GM23248 (cell line): ENCODE results near the gene ZNF837. TPM values are rescaled to one million over a fixed set of nuclear protein-coding genes. Genes with fewer than 3 reads are reported as not detected.
A peak's percentile ranks its signal among the peaks of the same experiment; 100 is the strongest.

ENCODE experiments used
- DNase-seq: peaks from one replicate; pipeline ENCODE4 v3.0.0-alpha.2; 2015
- H2AFZ ChIP-seq: fragments of 200-600 bp; sonication (generic); 2 replicates; pipeline ENCODE4 v1.6.1; 2016; ENCODE audit warnings: antibody characterized with exemption
- H3F3A ChIP-seq: fragments of 200-600 bp; sonication (generic); 2 replicates; pipeline ENCODE4 v1.6.1; 2016; ENCODE audit warnings: mild to moderate bottlenecking, antibody characterized with exemption, mixed run types; ENCODE audit not compliant: insufficient read depth
- H3K27ac ChIP-seq: fragments of 200-600 bp; sonication (generic); 2 replicates; pipeline ENCODE4 v1.5.1; 2016; ENCODE audit warnings: mild to moderate bottlenecking
- H3K27me3 ChIP-seq: fragments of 200-600 bp; sonication (generic); replicated peaks from 2 replicates; pipeline ENCODE4 v1.6.1; 2016; ENCODE audit warnings: mild to moderate bottlenecking; ENCODE audit not compliant: insufficient read depth
- H3K36me3 ChIP-seq: fragments of 200-600 bp; sonication (generic); 2 replicates; pipeline ENCODE4 v1.6.1; 2016; ENCODE audit warnings: low read depth, mild to moderate bottlenecking
- H3K4me1 ChIP-seq: fragments of 200-600 bp; sonication (generic); 2 replicates; pipeline ENCODE4 v1.6.1; 2016; ENCODE audit warnings: mild to moderate bottlenecking; ENCODE audit not compliant: insufficient read depth
- H3K4me2 ChIP-seq: fragments of 200-600 bp; sonication (generic); one replicate; pipeline ENCODE4 v1.6.1; 2016; ENCODE audit warnings: mild to moderate bottlenecking; ENCODE audit not compliant: unreplicated experiment
- H3K4me3 ChIP-seq: fragments of 200-600 bp; sonication (generic); 2 replicates; pipeline ENCODE4 v1.5.1; 2016; ENCODE audit warnings: mild to moderate bottlenecking
- H3K79me2 ChIP-seq: fragments of 200-600 bp; sonication (generic); 2 replicates; pipeline ENCODE4 v1.6.1; 2016; ENCODE audit warnings: mild to moderate bottlenecking; ENCODE audit not compliant: insufficient read depth
- H3K9ac ChIP-seq: fragments of 200-600 bp; sonication (generic); 2 replicates; pipeline ENCODE4 v1.6.1; 2016; ENCODE audit warnings: mild to moderate bottlenecking
- H3K9me2 ChIP-seq: fragments of 200-600 bp; sonication (generic); 2 replicates; pipeline ENCODE4 v1.6.1; 2016; ENCODE audit warnings: mixed run types, mild to moderate bottlenecking, moderate library complexity; ENCODE audit not compliant: insufficient read depth
- H3K9me3 ChIP-seq: fragments of 200-600 bp; sonication (generic); one replicate; pipeline ENCODE4 v1.6.1; 2017; ENCODE audit warnings: low read depth
- H4K20me1 ChIP-seq: fragments of 200-600 bp; sonication (generic); 2 replicates; pipeline ENCODE4 v1.6.0; 2016; ENCODE audit not compliant: insufficient read depth
- EZH2 ChIP-seq: fragments of 200-600 bp; sonication (generic); IDR thresholded peaks from 2 replicates; pipeline ENCODE4 v1.6.1; 2018; ENCODE audit warnings: antibody characterized with exemption, mild to moderate bottlenecking; ENCODE audit not compliant: insufficient read depth, poor library complexity, severe bottlenecking
- EZH2phosphoT487 ChIP-seq: fragments of 200-600 bp; sonication (generic); IDR thresholded peaks from 2 replicates; pipeline ENCODE4 v1.6.1; 2018; ENCODE audit warnings: antibody characterized with exemption, moderate library complexity, mild to moderate bottlenecking, low read depth; ENCODE audit not compliant: insufficient read depth
- WGBS, 2 experiments: methylation state at CpG; one replicate each; pipeline ENCODE4 v1.1.6; 2015 to 2017; ENCODE audit warnings: low lambda C conversion rate in 2 of 2, low coverage in 1 of 2; ENCODE audit errors: missing lambda C conversion rate in 2 of 2; 5-methylcytosine and 5-hydroxymethylcytosine counted together
- in situ Hi-C: fragments of 300-500 bp; cut with MboI; formaldehyde crosslinking; loops from 2 replicates; pipeline ENCODE4 v1.15.0; 2020
- polyA plus RNA-seq: library from polyadenylated mRNA; unstranded; fragments of >200 nt; fragmentation: Nextera tagmentation; extraction: Ambion mirVana; gene quantifications from 2 replicates; pipeline ENCODE4 v1.2.1, GENCODE V29; 2016
- total RNA-seq: library from RNA; depleted of rRNA; stranded (reverse); fragments of >200 nt; shearing (Covaris generic); gene quantifications from 2 replicates; pipeline ENCODE4 v1.2.3, GENCODE V29; 2014

Gene ZNF837
- total and polyA plus RNA-seq, 2 experiments from 2014 or later, result 1.4 to 5.3 TPM

DNA sequence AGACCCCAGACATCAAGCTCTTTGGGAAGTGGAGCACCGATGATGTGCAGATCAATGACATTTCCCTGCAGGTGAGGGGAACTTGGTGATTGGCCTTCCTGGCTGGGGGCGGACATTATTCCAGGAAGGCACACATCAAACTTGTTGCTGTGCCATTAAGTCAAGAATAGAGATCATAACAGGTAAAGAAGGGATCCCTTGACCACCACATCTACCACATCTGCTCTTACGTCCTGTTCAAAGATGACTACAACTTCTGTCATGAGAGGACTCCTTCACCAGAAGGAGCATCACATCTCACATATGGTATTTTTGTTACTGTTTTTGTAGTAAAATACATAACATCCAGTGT, 7.3 kb upstream of the ZNF837 start:
- Histone ChIP-seq H3K4me2 (peak overlapping the region; percentile 92), H3K36me3 (peaks cover 26% of the 10 kb centered on the region), H3K27ac (peak overlapping the region; percentile 98; the same call in 1 of the 2 replicates), H2AFZ (no peak overlapping the region), H3K79me2 (peaks cover 74% of the 10 kb centered on the region), H3K9me2 (no peaks in the 10 kb centered on the region), H3K9ac (peak overlapping the region; percentile 98), H4K20me1 (peaks cover 6% of the 10 kb centered on the region; the same call in 1 of the 2 replicates), H3K9me3 (no peaks in the 10 kb centered on the region), H3K4me1 (peaks cover 21% of the 10 kb centered on the region), H3F3A (peaks cover 21% of the 10 kb centered on the region), H3K27me3 (no peaks in the 10 kb centered on the region), H3K4me3 (peak overlapping the region; percentile 92)
- DNase-seq, result peak; percentile 24
- in situ Hi-C loops, result no loop called here
- 83 to 84% methylated on average over 3 of the region's 3 CpGs for WGBS, 2 experiments
- TF ChIP-seq EZH2 (no peak), EZH2phosphoT487 (no peak)

DNA sequence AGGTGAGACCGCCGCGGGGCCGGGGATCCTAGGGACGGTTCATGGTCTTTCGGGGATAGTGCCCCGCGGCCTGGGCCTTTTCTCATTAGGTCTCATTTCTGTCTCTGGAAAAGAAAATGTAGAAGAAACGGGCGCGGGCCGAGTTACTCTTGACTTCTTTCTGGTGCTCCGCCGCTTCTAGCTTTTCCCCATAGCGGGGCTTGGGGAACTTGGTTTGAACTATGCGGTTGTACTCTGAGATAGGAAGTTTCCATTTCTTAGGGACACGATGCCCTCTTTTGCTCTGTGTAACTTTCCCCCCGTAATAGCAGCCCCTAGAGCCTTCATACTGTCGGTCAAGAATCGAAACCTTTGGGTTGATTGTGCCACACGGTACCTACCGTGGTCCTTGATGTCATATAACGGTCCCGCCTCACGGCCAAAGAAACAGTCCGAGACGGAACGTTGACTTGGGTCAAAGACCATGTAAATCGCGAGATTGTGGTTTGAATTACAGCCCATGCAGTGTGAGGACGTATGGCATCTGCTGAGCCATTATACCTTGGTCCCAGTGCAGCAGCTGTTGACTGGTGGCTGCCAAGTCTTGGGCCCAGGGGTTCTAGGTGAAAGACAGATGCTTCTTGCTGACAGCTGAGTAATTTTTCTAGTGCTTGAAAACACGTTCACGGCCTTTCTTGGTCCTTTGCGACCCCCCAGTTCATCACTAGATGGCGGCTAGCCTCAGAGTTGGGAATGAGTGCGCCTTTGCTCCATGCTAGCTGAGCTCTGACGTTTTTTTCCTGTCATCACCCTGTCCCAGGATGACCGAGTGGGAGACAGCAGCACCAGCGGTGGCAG, 6.7 kb upstream of the ZNF837 start:
- Histone ChIP-seq H2AFZ (no peak overlapping the region), H3K36me3 (peaks cover 21% of the 10 kb centered on the region), H3K27ac (peak overlapping the region; percentile 98), H3F3A (peaks cover 15% of the 10 kb centered on the region), H3K9me3 (no peaks in the 10 kb centered on the region), H3K9ac (peak overlapping the region; percentile 98), H3K79me2 (peaks cover 69% of the 10 kb centered on the region), H3K4me1 (peaks cover 21% of the 10 kb centered on the region), H3K4me3 (peak overlapping the region; percentile 92), H4K20me1 (peaks cover 6% of the 10 kb centered on the region; the same call in 1 of the 2 replicates), H3K27me3 (no peaks in the 10 kb centered on the region), H3K4me2 (peak overlapping the region; percentile 92), H3K9me2 (no peaks in the 10 kb centered on the region)
- TF ChIP-seq EZH2, result no peak
- TF ChIP-seq EZH2phosphoT487, result no peak
- in situ Hi-C loops, result no loop called here
- DNase-seq, result peak; percentile 34
- 5% methylated on average over 39 of the region's 39 CpGs for whole genome bisulfite sequencing, 2 experiments

DNA sequence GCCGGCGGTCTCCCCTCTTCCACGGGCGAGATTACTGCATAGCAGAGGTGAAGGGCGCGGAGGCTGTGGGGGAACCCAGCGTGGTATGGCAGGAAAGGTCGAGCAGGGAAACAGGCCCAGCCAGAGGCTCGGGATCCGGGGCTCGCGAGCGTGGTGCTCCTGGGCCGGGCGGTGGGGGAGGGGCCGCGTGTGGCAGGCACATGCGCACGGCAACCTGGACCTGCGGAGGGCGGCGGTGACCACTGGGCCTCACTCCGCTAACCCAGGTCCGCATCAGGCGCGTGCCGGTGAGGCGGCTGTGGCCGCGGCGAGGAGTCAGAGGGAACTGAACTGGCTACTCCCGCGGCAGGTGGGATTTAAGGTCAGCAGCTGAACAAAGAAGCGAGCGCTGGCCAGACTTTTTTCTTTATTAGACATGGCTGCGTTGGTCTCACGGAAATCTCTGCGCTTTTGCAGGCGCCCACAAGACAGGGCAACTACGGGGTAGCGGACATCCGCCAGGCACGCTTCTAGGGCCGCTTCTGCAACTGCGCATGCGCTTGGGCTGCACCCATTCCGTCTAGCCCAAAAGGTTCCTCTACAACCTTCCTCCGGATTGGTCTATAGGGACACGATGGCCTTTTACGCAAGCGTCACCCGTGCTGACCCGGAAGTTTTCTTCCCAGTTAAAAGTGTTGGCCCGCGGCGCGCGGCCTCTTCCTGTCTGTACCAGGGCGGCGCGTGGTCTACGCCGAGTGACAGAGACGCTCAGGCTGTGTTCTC, 5.9 kb upstream of the ZNF837 start, which contains the start of gene RPS5:
Gene RPS5, plus strand, starts transcription at position 694 of the 762 bp plus-strand sequence. CDS start 869 bp downstream, outside the sequence.
- peak within 1 kb of the TSS; percentile 98 for H3K27ac ChIP-seq

DNA sequence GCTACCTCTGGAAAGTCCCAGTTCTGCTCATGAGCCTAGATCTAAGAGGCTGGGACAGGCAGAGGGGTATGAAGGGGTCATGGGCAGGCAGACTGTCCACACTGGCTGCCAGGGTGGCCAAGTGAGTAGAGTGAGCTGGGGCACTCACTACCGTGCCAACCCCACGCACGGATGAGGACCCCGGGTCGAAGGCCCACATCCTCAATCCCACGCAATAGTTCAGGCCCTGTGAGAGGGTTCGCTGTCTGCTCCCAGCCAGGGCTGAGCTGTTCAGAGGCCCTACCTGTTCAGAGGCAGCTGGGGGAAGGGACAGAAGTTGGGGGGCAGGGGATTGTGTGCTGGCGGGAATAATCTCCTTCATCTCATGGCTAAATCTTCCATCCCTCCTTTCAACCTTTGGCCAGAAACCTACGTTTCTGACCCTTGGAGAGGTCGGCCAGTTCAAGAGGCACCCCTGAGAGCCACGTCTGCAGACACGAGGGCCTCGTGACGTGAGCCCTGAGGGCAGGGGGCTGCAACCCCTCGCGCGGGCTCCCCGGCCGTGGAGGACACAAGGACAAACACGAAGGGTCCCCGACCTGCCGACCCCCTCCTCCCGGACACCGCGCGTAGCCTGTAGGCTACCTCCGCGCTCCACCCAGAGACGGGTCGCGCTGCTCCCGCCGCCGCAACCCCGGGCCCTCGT, 5.2 kb upstream of the ZNF837 start:
- Histone ChIP-seq H3K9ac (peak overlapping the region; percentile 98), H3K4me1 (peaks cover 21% of the 10 kb centered on the region), H3F3A (peaks cover 6% of the 10 kb centered on the region; the same call in 1 of the 2 replicates), H3K27ac (peak overlapping the region; percentile 98), H2AFZ (peak overlapping the region; percentile 77), H3K36me3 (peaks cover 17% of the 10 kb centered on the region), H3K9me2 (no peaks in the 10 kb centered on the region), H3K27me3 (no peaks in the 10 kb centered on the region), H3K4me2 (peak overlapping the region; percentile 89), H4K20me1 (peaks cover 5% of the 10 kb centered on the region; the same call in 1 of the 2 replicates), H3K9me3 (no peaks in the 10 kb centered on the region), H3K79me2 (peaks cover 68% of the 10 kb centered on the region), H3K4me3 (peak overlapping the region; percentile 92)
- WGBS, 2 experiments, result 5 to 7% methylated on average over 36 of the region's 36 CpGs
- in situ Hi-C loops, result no loop called here
- TF ChIP-seq EZH2phosphoT487, result no peak
- DNase-seq, result peak; percentile 43

More for the DNA sequence above, 5.9 kb upstream of the ZNF837 start, which contains the start of gene RPS5:
- peaks cover 18% of the 10 kb centered on the region for H3K36me3 ChIP-seq
- H3K4me1 ChIP-seq, result peaks cover 21% of the 10 kb centered on the region
- DNase-seq, result peak; percentile 100
- no peaks in the 10 kb centered on the region for H3K9me2 ChIP-seq
- peaks cover 69% of the 10 kb centered on the region for H3K79me2 ChIP-seq
- H3F3A ChIP-seq, result peaks cover 10% of the 10 kb centered on the region
- peaks cover 6% of the 10 kb centered on the region; the same call in 1 of the 2 replicates for H4K20me1 ChIP-seq
- in situ Hi-C loops, result no loop called here
- no peak for TF ChIP-seq EZH2
- TF ChIP-seq EZH2phosphoT487, result no peak
- H2AFZ ChIP-seq, result peak within 1 kb of the TSS; percentile 77
- H3K4me2 ChIP-seq, result peak within 1 kb of the TSS; percentile 92
- H3K4me3 ChIP-seq, result peak within 1 kb of the TSS; percentile 92
- H3K9ac ChIP-seq, result peak within 1 kb of the TSS; percentile 98
- no peaks in the 10 kb centered on the region for H3K27me3 ChIP-seq
- H3K9me3 ChIP-seq, result no peaks in the 10 kb centered on the region
- 0 to 1% methylated on average over 59 to 61 of the region's 64 CpGs for WGBS, 2 experiments
